ENCODE results near the gene PLXNA3. TPM values are rescaled to one million over a fixed set of nuclear protein-coding genes. Genes with fewer than 3 reads are reported as not detected.
A peak's percentile ranks its signal among the peaks of the same experiment; 100 is the strongest.

The PLXNA3 gene
- total RNA-seq, 2 experiments from 2014 or later = 35.1 to 38.1 TPM

DNA sequence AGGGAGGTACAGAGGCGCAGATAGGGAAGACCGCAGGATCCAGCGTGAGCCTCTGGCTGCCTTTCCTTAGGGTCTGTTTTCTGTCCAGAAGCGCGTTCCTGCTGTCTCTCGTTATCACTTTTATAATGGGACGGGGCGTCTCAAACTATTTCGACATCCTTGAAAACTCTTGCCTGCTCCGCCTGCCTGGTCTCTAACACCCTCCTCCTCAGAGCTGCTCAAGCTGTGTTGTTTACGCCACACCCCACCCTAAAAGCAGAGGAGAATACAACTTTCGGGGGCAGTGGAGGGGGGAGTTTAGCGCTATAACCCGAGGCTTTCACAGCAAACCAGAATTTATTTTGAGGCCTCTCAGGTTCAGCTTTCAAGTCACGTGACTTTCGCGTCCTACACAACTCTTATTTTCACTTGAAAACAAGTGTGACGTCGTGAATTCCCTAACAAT lies 58.6 kb downstream of the PLXNA3 start:
- H3K4me1 ChIP-seq (ENCODE audit: insufficient read depth, low read length) = peaks cover 39% of the 10 kb centered on the region
- no peaks in the 10 kb centered on the region for H3K36me3 ChIP-seq (ENCODE audit: insufficient read depth, low read length)
- H3K9me3 Mint-ChIP-seq = no peaks in the 10 kb centered on the region
- intact Hi-C loops (cut with DNase I, micrococcal nuclease) = loop anchor here in 1 of 2 experiments (2.0 to 5.0 kb wide), 3 partner anchors 16 to 39 kb away; partner anchors contain the start of gene LAGE3
- ATAC-seq (ENCODE audit: poor library complexity) (peak; percentile 18), DNase-seq (peak in 3 of 14 experiments; percentile 24 to 56 (median 50))
- H3K27me3 Mint-ChIP-seq = no peaks in the 10 kb centered on the region
- H3K27ac ChIP-seq (ENCODE audit: low read depth in 1 of 2, low read length in 2 of 2) = peak overlapping the region; percentile 35 to 44
- H3K27ac Mint-ChIP-seq = peak overlapping the region; percentile 91
- H3K4me3 ChIP-seq (ENCODE audit: low read length) = peak overlapping the region; percentile 62
- TF ChIP-seq, protein P1, sequence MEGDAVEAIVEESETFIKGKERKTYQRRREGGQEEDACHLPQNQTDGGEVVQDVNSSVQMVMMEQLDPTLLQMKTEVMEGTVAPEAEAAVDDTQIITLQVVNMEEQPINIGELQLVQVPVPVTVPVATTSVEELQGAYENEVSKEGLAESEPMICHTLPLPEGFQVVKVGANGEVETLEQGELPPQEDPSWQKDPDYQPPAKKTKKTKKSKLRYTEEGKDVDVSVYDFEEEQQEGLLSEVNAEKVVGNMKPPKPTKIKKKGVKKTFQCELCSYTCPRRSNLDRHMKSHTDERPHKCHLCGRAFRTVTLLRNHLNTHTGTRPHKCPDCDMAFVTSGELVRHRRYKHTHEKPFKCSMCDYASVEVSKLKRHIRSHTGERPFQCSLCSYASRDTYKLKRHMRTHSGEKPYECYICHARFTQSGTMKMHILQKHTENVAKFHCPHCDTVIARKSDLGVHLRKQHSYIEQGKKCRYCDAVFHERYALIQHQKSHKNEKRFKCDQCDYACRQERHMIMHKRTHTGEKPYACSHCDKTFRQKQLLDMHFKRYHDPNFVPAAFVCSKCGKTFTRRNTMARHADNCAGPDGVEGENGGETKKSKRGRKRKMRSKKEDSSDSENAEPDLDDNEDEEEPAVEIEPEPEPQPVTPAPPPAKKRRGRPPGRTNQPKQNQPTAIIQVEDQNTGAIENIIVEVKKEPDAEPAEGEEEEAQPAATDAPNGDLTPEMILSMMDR (IDR thresholded peaks at IDR 0.05) = no peak
- ChIA-PET CTCF (interaction anchor here (2.5 kb wide), 1 partner anchor 10 kb away, joined by 8 read pairs; no protein-coding TSS in a partner anchor), POLR2A (interaction anchor here (0.6 to 3.8 kb wide), 14 partner anchors 10 to 420 kb away, joined by 3 to 35 read pairs (median 4); partner anchors contain the start of genes FLNA, LAGE3, RPL10 and SLC10A3)
- H3K9me3 ChIP-seq (ENCODE audit: control insufficient read depth in 1 of 2, insufficient read depth in 1 of 2, low read length in 2 of 2) = no peaks in the 10 kb centered on the region
- H3K36me3 Mint-ChIP-seq (ENCODE audit: low read depth) = peaks cover 10% of the 10 kb centered on the region
- peak overlapping the region; percentile 89 for H3K4me3 Mint-ChIP-seq
- H3K27me3 ChIP-seq (ENCODE audit: control insufficient read depth in 1 of 2, insufficient read depth in 2 of 2, low read length in 2 of 2) = no peaks in the 10 kb centered on the region
- H3K4me1 Mint-ChIP-seq (ENCODE audit: low read depth) = peaks cover 21% of the 10 kb centered on the region

DNA sequence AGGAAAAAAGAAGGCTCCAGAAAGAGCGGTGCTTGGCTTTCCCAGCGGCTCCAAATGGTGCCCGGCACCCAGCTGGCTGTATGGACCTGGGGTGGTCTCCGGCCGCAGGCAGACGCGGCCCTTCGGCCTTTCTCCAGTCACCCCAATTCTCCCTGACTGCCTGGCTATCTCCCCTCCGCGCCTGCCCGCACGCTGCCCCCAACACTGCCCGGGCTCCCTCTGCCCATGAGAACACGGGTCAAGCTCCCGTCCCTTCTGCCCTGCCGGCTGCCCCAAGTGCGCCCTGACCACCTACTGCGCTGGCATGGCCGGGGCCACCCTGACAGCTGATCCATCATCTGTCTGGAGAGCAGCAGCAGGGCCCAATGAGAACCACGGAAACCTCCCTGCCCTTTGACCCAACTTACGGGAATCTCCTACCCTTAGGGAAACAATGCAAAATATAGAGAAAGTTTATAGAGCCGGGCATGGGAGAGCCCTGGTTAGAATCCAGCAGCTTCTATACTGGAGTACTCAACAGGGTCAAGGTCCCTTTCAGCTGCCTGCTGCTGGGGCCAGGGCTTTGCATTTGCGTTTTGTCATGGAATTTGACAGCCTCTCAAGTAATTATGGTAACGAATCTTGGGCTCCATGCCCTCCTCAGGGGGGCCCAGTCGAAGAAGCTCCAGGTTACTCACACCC lies 59.2 kb downstream of the PLXNA3 start:
- ChIA-PET POLR2A (interaction anchor here (0.8 to 3.8 kb wide), 8 partner anchors 9 to 421 kb away, joined by 3 to 35 read pairs (median 4); partner anchors contain the start of genes FLNA, SLC10A3 and UBL4A), CTCF (interaction anchor here (2.5 kb wide), 1 partner anchor 10 kb away, joined by 8 read pairs; no protein-coding TSS in a partner anchor)
- no peaks in the 10 kb centered on the region for H3K9me3 ChIP-seq (ENCODE audit: control insufficient read depth in 1 of 2, insufficient read depth in 1 of 2, low read length in 2 of 2)
- DNase-seq (no peak), ATAC-seq (ENCODE audit: poor library complexity) (no peak)
- H3K4me1 ChIP-seq (ENCODE audit: insufficient read depth, low read length) = peaks cover 35% of the 10 kb centered on the region
- Mint-ChIP-seq H3K9me3 (no peaks in the 10 kb centered on the region), H3K4me3 (peak overlapping the region; percentile 42), H3K27me3 (no peaks in the 10 kb centered on the region), H3K4me1 (ENCODE audit: low read depth) (peaks cover 21% of the 10 kb centered on the region), H3K27ac (peak overlapping the region; percentile 91), H3K36me3 (ENCODE audit: low read depth) (peaks cover 10% of the 10 kb centered on the region)
- TF ChIP-seq, protein P1 (IDR thresholded peaks at IDR 0.05) = no peak
- H3K4me3 ChIP-seq (ENCODE audit: low read length) = peak overlapping the region; percentile 62
- intact Hi-C loops (cut with DNase I, micrococcal nuclease) = loop anchor here in 1 of 2 experiments (2.0 to 5.0 kb wide), 3 partner anchors 16 to 40 kb away; partner anchors contain the start of gene LAGE3
- no peaks in the 10 kb centered on the region for H3K27me3 ChIP-seq (ENCODE audit: control insufficient read depth in 1 of 2, insufficient read depth in 2 of 2, low read length in 2 of 2)
- H3K36me3 ChIP-seq (ENCODE audit: insufficient read depth, low read length) = no peaks in the 10 kb centered on the region
- H3K27ac ChIP-seq (ENCODE audit: low read depth in 1 of 2, low read length in 2 of 2) = no peak overlapping the region

DNA sequence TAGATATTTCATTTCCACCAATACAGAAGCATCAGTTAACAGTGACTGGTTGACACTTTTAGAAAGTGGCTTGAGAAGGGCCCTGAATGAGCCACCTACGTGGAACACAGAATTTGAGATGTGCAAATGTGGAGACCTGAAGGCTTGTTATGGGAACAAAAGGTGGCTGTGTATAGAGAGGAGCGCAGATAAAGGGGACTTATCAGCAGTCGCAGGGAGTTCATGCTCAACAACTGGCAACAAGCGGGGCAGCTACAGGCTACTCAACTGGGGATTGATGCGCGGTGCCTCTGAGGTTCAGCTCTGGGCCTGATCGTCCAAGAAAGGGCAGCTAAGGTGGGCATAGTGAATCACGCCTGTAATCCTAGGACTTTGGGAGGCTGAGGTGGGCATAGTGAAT lies 61.3 kb downstream of the PLXNA3 start:
- H3K27ac ChIP-seq (ENCODE audit: low read depth in 1 of 2, low read length in 2 of 2) = no peak overlapping the region
- Mint-ChIP-seq H3K9me3 (no peaks in the 10 kb centered on the region), H3K27me3 (no peaks in the 10 kb centered on the region), H3K4me1 (ENCODE audit: low read depth) (peaks cover 14% of the 10 kb centered on the region), H3K4me3 (no peak overlapping the region), H3K36me3 (ENCODE audit: low read depth) (peaks cover 4% of the 10 kb centered on the region), H3K27ac (no peak overlapping the region)
- ChIA-PET POLR2A (no interaction called here), CTCF (interaction anchor here (0.9 kb wide), 1 partner anchor 8 kb away, joined by 6 read pairs; no protein-coding TSS in a partner anchor)
- peaks cover 19% of the 10 kb centered on the region for H3K4me1 ChIP-seq (ENCODE audit: insufficient read depth, low read length)
- ATAC-seq (ENCODE audit: poor library complexity) (no peak), DNase-seq (no peak)
- no peaks in the 10 kb centered on the region for H3K9me3 ChIP-seq (ENCODE audit: control insufficient read depth in 1 of 2, insufficient read depth in 1 of 2, low read length in 2 of 2)
- H3K27me3 ChIP-seq (ENCODE audit: control insufficient read depth in 1 of 2, insufficient read depth in 2 of 2, low read length in 2 of 2) = no peaks in the 10 kb centered on the region
- TF ChIP-seq, protein P1 (IDR thresholded peaks at IDR 0.05) = no peak
- no peaks in the 10 kb centered on the region for H3K36me3 ChIP-seq (ENCODE audit: insufficient read depth, low read length)
- intact Hi-C loops (cut with DNase I, micrococcal nuclease) = loop anchor here in 1 of 2 experiments (5.0 kb wide), 1 partner anchor 42 kb away; the partner anchor contains the start of gene LAGE3
- no peak overlapping the region for H3K4me3 ChIP-seq (ENCODE audit: low read length)
